Inflammatory macrophage (primary cell): ENCODE measurements around the gene INPP5A.
"Not testable (repeated sequence)": the region's sequence is repeated elsewhere in the genome, so short reads cannot be mapped to it uniquely, and the experiment has no call there.

Experiments used
- DNase-seq, 2 donors: peaks; one replicate each; pipeline ENCODE4 v3.0.0-alpha.2; 2020 to 2022

Gene INPP5A

DNA sequence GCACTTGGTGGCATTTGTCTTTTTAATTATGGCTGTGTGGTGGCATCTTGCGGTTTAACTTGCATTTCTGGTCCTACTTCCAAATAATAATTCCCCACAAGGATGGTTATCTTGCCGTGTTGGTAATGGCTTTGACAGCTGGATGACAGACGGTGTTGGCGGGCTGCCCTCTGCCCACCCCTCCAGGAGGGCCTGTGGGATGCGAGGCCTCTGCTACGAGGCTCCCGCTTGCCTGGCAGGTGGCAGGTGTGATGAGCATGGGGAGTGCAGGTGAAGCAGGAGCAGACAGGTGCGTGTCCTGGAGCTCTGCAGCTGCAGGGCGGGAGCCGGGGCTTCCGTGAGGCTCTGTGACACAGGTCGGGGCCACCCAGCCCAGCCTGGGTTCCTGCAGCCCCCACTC lies 11.8 kb downstream of the INPP5A start:
- no peak for DNase-seq

DNA sequence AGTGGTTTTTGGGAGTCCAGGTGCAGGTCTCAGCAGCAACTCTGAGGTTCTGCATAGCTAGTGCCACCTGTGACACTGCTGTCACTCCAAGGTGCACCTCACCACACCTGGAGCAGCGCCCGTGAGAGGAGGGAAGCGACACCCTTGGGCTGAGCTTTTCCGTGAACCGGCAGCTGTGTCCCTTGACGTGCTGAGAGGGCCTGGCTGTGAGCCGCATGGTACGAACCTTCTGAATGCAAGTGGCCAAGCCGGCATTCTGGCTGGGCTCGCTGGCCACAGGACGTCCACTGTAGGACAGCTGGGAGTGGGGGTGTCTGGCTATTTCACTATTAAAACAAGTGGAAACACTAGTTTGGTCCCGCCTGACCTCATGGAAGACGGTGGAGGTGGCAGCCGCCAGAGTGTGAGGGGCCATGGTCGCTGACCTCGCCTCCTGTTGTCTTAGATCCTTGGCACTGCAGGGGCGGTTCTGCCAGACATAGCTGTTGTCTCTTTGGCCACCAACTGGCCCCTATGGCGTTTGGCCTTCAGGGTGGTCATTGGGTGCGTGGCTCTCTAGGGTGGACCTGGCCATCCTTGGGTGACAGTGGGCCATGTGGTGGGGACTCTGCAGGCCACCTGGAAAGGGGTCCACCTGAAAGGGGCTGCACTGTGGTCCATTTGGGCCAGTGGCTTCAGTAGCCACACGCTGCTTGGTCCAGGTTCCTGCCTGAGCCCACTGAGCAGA lies 12.9 kb downstream of the INPP5A start:
- no peak for DNase-seq

DNA sequence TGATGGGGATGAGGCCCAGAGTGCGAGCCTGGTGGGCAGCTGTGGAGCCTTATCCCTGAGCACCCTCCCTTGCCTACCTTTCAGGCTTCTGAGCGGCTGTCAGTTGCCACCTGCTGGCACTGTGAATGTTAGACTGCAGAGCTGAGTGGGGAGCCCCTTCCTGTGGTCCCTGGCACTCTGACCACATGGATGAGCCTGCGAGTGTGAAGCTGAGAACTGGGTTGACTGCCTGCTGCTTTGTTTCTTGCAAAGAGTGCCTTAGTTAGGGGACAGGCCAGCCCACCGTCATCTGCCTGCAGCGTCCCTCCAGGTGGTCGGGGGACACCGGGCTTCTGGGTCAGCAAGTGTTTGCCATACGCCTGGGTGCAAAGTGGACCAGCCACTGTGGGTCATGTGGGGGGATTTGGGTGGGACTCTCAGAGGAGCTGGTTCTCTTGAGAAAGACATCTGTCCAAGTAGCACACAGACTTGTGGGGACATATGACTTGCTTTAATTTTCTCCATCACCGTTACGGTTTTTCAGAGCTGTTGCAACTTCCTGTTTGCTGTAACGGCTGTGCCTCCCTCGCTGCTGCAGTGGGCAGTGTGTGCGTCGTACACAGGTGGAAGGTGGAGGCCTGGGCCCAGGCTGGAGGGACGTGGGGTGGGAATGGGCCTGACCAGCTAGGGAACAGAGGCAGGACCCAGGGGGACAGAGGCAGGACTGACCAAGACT lies 13.7 kb downstream of the INPP5A start:
- peak; percentile 58 to 62 for DNase-seq

DNA sequence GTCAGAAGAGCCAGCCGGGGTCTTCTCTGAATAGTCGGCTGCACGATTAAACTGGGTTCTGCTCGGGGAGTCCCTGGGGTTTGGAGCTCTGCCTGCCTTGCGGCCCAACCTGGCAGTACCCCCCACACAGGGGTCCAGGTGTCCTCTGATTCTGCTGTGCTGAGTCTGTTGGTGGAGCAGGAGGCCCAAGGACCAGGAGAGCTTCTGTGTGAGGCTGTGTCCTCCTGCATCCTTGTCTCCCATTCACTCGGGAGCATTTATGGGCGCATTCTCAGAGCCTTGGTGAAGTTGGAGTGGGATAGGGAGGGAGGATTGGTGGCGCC lies 14.2 kb downstream of the INPP5A start:
- no peak for DNase-seq

DNA sequence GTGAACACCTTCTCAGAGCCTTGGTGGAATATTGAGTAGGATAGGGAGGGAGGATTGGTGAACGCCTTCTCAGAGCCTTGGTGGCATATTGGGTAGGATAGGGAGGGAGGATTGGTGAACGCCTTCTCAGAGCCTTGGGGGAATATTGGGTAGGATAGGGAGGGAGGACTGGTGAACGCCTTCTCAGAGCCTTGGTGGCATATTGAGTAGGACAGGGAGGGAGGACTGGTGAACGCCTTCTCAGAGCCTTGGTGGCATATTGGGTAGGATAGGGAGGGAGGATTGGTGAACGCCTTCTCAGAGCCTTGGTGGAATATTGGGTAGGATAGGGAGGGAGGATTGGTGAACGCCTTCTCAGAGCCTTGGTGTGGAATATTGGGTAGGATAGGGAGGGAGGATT lies 15.0 kb downstream of the INPP5A start:
- not testable (repeated sequence) for DNase-seq

DNA sequence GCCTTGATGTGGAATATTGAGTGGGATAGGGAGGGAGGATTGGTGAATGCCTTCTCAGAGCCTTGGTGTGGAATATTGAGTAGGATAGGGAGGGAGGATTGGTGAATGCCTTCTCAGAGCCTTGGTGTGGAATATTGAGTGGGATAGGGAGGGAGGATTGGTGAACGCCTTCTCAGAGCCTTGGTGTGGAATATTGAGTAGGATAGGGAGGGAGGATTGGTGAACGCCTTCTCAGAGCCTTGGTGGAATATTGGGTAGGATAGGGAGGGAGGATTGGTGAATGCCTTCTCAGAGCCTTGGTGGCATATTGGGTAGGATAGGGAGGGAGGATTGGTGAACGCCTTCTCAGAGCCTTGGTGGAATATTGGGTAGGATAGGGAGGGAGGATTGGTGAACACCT lies 16.0 kb downstream of the INPP5A start:
- DNase-seq: not testable (repeated sequence)

DNA sequence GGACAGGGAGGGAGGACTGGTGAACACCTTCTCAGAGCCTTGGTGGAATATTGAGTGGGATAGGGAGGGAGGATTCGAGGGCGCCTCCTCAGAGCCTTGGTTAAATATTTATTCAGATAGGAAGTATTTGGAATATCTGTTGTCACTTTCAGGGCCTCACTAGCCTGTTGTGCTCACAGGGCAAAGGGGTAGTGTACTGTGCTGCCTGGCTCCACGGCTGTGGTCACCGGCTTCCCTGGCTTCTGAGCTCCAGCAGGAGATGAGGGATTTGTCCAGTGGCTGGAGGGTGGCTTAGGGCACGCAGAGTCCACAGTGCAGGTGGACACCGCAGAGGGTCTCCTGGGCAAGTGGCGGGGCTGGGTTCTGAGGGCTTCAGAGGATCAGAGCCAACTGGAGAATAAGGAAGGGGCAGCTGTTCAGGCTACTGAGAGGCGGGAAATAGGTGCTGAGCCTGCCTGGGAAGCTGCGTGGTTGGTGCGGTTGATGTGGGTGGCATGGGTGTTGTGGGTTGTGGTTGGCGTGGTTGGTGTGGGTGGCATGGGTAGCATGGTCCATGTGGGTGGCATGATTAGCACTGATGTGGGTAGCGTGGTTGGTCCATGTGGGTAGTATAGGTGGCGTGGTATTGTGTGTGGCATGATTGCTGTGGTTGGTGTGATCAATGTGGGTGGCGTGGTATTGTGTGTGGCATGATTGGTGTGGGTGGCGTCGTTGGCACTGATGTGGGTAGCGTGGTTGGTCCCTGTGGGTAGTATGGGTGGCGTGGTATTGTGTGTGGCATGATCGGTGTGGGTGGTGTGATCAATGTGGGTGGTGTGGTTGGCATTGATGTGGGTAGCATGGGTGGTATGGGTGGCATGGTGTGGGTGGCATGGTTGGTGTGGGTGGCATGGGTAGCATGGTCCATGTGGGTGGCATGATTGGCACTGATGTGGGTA lies 16.7 kb downstream of the INPP5A start:
- no peak for DNase-seq

DNA sequence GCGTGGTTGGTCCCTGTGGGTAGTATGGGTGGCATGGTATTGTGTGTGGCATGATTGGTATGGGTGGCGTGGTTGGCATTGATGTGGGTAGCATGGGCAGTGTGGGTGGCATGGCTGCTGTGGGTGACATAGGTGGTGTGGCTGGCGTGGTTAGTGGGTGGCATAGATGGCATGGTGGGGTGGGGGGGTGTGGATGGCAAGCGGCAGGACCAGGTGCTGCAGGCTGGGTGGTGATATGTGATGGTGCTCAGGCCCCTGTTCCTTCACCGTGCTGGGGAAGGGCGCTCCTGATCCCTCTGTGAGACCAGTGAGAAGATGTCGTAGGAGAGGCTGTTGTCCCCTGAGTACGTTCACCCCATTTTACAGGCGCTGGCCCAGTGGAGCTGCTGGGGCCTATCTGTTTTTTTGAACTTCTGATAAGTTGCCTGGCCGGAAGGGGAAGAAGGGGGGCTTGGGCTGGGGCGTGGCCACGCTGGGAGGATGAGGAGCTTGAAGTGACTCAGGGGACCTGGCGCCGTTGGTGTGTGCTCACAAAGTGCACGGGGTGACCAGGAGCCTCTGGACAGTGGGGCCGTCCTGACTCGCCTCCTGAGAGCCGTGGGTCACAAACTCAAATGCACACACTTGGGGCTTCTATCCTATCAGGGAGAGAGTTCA lies 17.5 kb downstream of the INPP5A start:
- DNase-seq: no peak

DNA sequence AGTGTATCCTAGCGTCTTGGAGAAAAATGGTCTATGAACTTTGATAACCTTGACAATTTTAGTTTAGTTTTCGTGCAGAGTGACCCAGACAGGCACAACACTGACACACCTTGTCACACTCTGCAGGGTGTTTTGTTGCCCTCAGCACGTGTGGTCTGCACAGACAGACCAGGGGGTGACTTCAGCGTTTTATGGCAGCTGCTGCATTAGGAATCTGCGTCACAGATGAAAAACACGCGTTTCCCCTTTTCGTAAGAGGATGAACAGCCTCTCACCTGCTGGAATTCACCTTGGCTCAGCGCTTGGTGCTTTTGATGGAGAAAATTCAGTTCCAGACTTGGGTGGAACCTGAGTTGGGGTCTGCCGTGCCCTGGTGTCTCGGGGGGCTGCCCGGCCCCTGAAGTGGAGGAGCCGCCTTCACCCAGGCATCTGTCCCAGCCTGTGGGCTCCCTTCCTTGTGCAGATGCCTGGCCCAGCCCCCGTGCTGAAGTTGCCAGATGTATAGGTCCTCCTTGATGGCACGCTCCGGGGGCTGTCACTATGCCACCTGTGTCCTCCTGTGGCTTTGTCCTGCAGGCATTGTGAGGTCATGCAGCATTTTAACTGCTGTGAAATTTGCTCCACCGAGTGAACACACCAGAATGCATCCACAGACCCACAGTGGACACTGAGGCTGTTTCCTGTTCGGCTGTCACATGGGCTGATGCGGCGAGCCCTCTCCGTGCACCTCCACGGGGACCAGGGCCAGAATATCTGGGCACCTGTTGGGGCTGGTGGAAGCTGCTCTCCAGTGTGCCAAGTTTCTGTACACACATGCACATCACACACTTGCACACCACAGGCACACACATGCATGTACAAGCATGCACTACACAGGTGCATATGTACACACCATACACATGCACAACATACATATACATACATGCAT lies 18.3 kb downstream of the INPP5A start:
- DNase-seq: no peak

DNA sequence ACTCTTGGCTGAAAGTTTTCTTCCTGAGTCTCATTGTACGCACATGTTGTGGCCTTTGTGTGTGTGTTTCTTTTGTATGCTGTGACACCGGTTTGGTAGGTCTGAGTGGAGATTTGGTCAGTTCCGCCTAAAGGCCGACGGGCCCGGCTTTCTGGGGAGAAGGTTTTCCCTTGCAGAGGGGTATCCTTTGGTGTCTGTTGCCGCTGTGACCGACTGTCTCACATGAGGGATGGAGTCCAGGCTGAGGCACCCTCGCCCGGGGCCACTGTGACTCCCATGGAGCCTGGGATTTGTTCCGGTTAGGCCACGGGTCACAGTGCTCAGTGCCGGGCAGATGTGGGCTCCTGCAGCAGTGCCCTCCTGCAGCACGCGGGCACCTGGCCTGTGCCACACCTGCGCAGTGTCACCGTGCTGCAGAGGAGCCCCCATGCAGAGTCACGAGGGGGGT lies 19.4 kb downstream of the INPP5A start:
- DNase-seq: no peak

DNA sequence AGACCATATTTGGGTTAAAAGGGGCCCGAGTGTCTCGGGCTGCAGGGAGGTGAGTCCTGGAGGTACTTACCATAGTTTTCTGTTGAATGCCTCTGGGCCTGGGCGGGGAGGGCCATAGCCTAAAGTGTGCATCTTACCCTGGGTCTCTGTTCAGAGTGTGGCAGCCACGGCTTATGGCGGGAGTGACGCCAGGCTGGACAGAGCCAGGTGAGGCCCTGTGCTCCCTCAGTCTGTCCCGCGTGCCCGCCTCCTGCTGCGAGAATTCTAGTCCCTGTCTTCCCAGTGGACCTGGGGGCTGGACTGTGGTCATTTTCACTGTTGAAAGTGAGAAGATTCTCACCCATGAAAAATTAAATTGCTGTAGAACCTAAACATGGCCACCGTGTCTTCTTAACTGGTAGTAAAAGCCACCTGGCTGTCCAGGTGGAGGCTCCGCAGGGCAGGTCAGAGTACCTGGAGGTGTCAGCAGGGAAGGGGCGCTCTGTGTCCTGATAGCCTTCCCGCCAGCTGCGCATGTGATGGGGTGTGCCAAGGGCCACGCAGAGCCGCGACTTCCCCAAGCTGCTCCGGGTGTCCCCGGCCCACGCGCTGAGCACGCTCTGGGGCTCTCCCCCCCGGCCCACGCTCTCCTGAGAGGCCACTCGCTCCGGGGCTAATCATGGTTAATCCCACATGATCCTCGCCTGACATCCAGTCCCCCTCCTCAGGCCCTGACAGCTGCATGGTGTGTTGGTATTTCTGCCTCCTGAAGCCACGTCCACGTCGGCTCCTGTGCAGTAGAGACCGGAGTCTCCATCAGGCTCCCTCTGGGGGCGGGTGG lies 20.3 kb downstream of the INPP5A start:
- no peak for DNase-seq

DNA sequence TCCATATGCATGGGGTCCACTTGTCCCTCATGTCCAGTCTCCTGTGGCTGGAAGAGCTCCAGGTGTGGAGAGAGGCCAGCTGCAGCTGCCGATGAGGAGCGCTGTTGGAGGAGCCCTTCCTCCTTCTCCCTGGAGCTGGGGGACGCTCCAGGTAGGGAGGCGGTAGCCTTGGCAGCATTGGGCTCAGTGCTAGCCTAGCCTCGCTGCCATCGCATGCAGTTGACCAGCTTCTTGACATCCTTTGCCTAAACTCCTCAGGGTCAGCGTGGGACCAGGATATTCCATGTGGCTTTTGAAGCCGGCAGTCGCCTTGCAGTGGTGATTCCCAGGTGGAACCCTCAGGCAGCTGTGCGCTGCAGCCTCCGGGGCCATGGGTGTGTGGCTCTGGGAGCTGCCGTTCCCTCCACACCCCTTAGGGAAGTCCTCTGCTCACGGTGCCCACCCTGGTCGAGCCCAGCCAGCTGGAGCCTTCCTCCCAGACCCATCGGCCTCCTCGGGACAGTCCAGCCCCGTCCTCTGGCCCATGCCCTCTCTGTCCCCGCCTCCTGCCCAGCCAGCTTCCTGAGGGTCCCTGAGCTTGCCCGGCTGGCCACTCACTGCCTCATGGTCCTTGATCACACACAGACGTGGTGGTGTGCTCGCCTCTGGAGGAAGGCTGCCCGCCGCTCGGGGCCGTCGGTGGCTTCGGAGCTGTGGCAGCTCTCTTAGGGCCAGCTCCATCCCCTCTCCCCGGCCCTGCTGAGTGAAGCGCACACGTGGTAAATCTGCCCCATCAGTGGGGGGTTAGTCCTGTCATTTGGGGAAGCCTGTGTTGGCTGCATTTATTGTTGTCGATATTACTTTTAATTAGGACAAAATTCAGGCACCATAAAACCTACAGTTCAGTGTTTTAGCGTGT lies 21.2 kb downstream of the INPP5A start:
- DNase-seq: no peak

DNA sequence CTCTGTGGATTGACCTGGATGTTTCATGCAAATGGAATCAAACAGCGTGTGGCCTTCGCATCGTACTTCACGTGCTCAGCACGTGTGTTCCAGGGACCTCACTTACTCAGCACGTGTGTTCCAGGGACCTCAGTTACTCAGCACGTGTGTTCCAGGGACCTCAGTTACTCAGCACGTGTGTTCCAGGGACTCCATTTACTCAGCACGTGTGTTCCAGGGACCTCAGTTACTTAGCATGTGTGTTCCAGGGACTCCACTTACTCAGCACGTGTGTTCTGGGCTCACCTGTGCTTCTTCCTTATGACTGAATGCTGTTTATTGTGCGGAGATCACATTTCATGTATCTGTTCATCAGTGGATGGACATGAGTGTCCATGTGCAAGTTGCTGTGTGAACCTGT lies 22.0 kb downstream of the INPP5A start:
- no peak for DNase-seq

DNA sequence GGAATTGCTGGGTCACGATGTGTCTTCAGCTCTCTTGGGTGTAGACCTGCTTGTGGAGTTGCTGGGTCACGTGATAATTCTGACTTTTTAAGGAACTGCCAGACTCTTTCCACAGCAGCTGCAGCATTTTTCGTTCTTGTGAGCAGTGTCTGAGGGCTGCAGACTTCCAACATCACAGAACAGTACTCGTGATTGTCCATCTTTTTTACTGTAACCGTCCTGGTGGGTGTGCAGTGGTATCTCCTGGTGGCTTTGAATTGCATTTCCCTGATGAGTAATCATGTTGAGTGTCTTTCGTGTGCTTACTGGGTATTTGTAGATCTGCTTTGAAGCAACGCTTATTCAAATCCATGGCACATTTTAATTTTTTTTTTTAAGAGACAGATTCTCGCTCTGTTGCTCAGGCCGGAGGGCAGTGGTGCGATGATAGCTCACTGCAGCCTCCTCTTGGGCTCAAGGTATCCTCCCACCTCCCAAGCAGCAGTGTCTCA lies 22.7 kb downstream of the INPP5A start:
- peak; percentile 85 to 87 for DNase-seq

DNA sequence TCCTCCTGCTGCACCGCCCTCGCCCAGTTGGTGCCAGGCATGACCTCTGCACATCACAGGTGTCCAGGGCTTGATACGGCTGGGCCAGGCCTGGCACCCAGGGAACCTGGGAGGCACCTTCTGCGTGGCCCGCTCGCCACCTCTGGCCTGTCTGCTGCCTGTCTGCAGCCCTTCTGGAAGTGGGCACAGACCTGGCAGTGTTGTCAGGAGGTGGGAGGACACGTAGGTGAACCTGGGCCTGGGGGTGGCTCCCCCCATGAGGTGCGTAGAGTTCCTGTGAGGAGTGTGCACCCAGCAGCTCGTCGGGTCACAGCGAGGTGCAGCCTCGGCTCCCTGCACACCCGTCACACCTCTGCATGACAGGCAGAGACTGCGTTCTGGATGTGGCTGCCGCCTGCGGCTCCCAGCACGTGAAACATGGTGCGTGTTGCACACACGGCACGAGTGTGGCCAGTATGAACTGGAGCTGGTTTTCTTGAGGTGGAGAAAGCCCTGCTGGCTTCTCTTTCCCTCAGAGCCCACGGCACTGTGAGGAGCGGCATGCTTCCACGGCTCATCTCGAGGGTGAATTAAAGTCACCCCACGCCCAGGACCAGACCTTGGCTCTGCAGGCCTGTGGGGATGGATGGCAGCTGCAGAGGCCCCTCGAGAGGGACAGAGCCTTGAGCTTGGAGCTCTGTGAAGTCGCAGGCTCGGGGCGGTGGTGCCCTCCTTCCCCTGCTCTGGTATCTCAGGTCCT lies 24.8 kb downstream of the INPP5A start:
- DNase-seq: no peak

DNA sequence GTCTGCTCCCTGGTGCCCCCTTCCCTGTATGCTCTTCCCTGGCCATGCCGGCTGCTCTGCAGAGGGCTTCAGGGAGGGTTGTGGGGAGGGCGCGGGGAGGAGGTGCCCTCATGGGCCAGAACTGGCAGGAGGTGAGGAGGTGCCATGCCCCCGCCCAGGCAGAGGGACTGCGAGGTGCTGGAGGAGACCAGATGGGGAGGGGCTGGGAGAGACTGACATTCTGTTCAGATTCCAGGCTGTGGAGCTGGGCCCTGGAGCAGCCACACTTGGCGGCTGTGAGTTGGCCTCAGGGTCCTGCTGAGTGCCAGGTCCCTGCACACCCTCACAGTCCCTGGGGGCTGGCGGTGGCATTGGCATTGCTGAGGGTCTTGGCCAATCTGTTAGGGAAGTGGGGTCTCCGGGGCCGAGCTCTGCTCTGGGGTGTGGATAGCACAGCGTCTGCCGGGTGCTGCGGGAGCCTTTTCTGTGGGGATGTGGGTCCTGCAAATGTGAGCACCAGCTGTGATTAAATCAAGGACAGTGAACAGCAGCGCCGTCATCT lies 25.4 kb downstream of the INPP5A start:
- no peak for DNase-seq

DNA sequence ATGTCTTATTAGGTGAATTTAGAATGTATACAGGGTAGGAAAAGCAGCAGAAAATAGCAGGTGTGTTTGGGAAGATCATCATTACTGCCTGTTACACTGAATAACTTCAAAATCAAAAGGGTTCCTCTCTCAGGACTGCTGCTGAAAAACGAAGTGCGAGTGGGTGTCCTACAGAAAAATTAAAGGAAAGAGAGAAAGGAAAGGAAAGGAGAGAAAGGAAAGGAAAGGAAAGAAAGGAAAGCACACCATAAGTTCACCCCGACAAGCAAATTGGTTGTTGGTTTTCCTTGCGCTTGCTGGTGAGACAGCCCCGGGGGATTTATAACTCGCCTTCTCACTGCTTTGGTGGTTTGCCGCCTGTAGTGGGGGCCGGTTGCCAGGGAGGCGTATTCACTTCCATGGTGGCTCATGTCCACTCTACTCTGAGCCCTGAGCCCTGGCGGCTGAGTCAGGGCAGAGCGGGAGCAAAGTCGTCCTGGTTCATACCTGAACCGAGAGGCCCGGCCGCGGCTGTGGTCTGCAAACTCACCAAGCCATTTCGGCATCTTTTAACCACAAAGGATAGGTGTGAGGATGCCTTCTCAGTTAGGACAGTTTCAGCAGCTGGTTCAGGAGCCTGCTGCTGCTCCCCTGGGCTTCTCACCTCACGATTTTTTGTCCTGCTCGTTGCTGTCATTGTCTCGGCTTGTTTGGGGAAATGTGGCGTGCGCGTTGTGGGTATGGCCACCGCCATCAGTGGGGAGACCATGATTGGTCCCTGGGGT lies 26.1 kb downstream of the INPP5A start:
- no peak for DNase-seq

DNA sequence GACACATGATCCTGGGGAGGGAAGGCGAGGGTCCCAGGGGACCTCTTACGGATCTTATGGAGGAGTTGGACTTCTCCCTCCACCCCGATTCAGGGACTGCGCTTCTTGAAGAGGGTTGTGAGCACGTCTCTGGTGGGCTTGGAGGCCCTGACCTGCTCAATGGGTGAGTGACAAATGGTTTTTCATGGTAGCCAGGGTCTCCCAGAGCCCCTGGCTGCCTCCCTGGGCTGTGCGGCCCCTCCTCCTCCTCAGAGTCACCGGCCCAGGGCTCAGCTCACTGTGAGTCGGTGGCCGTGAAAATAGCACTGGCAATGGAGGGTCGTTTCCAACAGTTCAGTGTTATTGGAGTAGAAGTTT lies 26.6 kb downstream of the INPP5A start:
- no peak for DNase-seq
